Suppressor macrophage (primary cell): Measurements from ENCODE around the gene ANKRD13B.
"Not testable (repeated sequence)": the region's sequence is repeated elsewhere in the genome, so short reads cannot be mapped to it uniquely, and the experiment has no call there.

Experiments
- DNase-seq, 4 experiments: peaks; one replicate each; pipeline ENCODE4 v3.0.0-alpha.2; 2020 to 2022

Gene ANKRD13B

GRCh38 chr17:29645515-29646051 lies 52.7 kb downstream of the ANKRD13B start:
- DNase-seq = peak; percentile 56 to 79 (median 73)

DNA sequence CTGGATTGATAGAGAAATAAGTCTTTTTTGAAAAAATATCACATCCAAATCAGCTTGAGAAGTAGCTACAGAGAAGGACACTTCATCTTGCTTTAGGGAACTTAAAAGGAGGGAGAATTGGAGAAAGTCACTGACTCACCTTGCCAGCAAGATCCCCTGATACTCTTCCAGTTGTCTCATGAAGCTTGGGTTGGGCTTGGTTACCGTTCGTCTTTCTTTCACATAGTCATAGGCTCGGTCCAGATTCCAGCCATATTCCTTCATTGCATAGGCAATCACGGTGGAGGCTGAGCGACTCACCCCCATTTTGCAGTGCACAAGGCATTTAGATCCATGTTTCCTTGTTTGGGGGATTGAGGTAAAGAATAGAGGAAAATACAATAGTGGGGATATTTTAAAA lies 55.1 kb downstream of the ANKRD13B start:
- no peak for DNase-seq

DNA sequence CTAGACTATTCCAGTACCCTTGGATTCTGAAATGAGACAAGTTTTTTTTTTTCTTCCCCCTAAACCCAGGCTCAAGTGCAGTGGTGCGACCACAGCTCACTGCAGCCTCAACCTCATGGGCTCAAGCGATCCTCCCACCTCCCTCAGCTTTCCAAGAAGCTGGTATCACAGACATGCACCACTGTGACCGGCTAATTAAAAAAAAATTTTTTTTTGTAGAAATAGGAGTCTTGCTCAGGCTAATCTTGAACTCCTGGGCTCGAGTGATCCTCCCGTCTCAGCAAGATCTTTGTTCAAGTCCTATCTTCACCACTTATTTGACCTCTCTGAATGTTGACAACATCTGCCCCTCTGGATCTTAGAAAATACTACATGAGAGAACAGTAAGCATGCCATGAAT lies 56.4 kb downstream of the ANKRD13B start:
- DNase-seq = no peak

DNA sequence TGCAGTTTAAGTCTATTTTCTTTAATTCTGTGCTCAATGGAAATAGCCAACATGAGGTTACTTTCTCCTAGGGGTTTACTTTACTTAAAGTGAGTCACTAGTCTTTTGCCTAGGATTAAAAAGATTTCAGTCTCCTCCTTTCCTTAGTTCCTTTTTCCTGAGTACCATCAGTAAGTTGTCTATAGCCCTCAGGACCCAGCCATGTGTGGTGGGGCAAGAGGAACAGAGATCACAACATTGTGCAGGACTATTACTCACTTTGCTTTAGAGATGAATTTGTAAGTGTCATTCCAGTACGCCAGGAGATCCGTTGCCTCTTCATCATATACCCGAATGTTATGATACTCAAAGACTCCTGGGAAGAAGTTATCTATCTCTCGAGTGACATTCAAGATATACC lies 57.5 kb downstream of the ANKRD13B start:
- peak; percentile 34 to 75 (median 63) for DNase-seq

DNA sequence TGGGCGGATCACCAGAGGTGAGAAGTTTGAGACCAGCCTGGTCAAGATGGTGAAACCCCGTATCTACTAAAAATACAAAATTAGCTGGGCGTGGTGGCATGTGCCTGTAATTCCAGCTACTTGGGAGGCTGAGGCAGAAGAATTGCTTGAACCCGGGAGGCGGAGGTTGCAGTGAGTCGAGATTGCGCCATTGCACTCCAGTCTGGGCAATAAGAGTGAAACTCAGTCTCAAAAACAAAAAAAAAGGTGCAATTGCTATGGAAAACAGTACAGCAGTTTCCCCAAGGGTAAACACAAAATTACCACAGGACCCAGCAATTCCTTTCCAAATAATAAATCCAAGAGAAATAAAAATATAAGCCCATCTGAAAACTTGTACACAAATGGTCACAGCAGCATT lies 59.0 kb downstream of the ANKRD13B start:
- DNase-seq = not testable (repeated sequence)

DNA sequence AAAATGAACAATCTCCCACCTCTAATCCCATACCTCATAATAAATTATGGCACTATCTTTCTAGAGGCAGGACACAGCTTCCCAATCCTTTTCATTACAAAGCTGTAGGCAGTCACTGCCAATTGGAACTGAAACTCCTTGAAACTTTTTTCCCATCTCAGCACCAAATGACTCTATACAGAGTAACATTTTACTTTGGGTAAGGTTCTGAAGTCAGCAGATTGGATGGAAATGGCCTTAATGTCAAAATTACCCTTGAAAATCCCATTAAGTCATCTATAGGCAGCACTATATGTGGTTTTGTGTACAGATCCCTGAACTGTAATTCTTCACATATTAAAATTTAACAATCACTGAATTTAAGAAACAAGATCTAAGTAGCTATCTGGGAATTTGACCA lies 60.0 kb downstream of the ANKRD13B start:
- DNase-seq = no peak

DNA sequence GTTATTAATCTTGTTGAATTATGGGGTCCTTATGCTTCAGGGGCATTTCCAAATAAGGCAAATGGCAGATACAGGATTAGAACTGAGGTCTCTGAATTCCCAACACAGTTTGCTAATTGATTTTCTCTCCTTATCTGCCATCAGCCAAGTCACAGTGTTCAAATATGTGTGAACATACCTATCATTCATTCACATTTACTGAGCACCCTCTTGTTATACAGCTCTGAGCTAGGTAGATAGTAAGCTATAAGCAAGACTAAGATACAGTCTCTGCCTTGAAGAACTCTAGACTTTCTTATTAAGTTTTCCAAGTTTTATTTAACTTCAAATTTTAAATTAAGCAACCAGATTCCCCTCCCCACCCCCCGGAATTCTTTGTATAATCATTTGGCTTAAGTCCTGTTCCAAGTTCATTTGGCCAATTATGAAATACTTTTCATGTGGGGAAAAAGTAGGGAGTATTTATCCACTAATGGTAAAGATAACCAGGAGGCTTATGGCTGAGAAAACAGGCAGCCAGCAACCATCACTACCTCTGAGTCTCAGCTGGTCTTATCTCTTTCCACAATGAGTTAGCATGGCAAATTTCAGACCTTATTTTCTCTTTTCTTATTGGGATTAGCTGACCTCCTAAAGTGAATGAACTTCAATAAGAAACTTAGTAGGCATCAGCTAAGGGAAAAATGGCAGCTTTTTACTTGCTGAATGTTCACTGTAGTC lies 61.2 kb downstream of the ANKRD13B start:
- no peak for DNase-seq

DNA sequence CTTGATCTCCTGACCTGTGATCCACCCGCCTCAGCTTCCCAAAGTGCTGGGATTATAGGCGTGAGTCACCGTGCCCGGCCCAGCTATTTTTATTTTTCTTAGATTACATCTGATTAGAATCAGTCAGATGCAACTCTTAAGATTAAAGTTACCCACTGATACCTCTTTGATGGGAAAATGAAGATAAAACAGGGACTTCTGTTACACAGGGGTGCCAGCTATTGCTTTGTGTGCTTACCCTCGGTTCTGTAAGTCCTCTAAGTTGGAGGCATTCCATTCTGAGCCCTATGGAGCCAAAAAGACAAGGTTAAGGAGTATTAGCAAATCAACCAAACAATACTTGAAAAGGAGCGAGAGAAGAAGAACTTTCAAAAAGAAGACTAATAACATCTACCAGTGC lies 62.4 kb downstream of the ANKRD13B start:
- DNase-seq = no peak

DNA sequence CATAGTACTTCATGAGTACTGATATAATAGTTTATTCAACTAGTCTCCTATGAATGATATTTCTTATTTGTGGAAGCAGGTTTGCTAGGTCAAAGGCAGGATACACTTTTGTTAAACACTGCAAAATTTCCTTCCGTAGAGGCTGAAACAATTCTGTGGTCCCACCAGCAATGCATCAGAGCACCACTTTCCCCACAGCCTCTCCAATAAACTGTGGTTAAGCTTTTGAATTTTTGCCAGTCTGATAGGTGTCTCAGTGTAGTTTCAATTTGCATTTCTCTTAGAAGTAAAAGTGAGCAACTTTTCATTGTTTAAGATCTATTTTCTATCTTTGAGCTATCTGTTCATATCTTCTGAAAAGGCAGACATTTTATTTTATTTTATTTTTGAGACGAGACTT lies 66.2 kb downstream of the ANKRD13B start:
- no peak for DNase-seq

DNA sequence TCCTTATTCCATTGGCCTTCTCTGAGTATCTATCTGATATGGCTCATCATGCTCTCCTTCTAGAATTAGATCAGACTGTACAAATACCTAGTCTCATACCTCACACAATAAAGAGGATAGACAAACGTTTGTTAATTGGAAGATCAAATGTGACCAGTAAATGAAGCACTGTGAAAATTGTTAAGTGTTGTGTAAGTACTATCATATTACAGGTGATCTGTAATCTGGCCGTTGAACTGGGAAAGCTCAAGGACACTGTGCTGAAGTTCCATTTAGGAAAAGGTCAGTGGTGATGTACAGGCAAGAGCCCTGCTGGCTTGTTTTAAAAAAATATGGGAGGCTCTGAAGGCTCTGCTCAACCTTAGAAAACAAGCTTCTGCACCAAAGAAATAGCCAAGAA lies 68.3 kb downstream of the ANKRD13B start:
- DNase-seq = no peak

- DNase-seq = no peak
Measured at GRCh38 chr17:29663155-29663554, 70.2 kb downstream of the ANKRD13B start.
